NK-92 treated with Interleukin-12 subunit alpha and Interleukin-12 subunit beta, amount 100 ng/mL, for 24 hours (cell line): ENCODE measurements around the gene IRF2BP2.

Source experiments
- DNase-seq: peaks from one replicate; lab custom pipeline; 2025; lab: John Stamatoyannopoulos, UW

Gene IRF2BP2

DNA sequence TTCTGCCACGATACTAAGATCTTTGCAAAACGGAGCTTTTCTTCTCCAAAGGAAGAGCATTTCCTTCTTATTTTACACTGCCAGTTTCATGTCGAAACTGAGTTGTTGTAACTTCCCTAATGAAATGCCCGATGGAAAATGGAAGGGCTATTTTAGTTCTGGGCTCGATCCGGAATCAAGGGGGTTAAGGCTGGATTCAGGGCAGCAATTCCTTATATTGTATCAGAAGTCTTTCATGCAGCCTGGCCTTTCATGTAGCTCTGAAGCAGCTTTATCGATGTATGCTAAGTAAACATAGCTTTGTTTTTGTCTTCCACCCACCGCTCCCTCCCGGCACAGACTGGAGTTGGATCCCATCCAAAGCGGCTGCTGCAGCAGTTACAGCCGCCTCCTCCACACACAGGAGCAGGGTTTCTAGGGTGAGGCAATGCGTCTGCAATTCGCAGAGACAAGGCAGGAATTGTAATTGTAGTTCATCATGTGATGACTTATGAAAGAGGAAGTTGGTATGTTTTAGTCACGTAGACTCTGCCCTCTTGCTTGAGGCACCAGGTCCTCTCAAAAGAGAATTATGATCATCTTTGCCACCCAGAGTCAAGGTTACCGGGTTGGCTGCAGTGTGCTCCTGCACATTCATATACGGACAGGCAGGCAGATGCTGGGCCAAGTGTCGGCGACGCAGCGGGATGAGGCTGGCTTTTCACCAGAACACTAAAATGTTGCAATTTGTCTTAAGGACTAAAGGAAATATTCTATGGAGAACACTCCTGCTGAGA lies 2.6 kb upstream of the IRF2BP2 start:
- peak; percentile 29 for DNase-seq

DNA sequence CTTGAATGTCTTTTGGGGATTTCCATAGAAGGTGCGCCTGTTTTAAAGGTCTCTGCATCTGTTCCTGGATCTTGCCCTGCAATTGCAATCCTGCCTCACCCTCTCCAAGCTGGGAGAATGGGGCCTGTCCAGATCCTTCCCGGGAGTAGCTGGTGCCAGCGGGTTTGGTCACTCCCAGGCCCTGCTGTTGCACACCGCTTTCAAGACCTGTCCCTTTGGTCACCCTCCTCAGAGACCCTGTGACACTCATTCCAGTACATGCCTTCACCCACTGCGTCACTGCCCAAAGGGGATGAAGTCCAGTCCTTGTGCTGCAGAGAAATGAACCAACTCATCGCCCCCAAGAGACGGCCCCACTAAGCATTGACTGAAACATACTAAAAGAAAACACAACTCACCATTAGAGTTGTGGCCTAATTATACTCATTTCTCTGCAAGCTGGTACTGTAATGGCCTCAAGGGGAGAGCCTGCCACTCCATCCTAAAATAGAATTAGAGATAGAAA lies 1.9 kb upstream of the IRF2BP2 start:
- no peak for DNase-seq

DNA sequence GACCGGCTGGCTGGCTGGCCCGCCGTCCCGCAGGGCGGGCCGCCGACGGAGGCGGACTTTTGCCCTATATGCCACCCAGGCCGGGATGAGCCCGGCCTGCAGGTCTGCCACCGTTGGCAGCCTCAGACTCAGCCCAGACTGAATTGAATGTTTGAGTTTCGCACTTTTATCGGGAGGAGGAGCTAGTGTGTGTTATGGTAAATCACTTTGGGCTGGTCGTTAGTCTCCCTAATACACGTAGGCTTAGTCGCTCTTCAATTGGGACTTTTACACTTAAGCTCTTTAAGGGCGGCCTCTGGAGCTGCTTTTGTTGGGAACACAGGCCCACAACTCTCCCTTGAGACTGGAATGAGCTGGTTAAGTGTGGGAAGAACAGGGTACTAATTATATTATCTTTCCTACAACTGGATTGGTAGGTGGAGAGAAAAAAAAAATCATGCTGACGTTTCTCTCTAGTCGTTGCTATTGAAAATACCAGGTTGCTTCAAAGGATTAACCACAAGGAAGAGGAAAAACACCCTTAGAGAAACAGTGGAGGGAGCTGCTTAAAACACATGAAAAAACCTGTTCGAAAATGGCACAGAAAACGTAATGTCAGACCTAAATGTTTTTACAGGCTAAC lies 1.4 kb upstream of the IRF2BP2 start:
- DNase-seq, result no peak

DNA sequence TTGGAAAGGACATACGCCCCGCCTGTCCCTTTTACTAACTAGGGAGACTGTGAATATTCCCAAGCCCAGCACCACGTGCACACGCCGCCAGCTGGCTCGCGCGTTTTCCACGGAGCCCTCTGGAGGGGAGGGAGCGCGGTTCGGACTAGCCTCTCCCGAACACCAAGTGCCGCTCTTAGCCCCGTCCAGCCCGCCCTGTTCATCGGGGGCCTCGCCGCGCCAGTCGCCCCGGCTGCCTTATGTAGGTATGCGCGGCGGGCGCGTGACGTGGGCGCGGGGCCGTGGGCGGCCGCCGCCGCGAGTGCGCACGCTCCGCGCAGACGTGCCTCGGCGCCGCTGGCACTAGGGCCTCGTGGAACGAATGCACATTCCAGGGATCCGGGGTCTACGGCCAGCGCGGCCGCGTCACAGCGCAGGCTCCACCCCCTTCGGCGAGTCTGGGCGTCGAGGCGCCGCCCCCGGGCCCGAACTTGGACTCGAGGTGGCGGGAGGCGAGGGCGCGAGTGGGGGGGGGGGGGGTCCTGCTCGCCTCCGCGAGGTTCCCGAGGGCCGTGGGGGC lies 767 bp upstream of the IRF2BP2 start:
- DNase-seq, result peak; percentile 96

DNA sequence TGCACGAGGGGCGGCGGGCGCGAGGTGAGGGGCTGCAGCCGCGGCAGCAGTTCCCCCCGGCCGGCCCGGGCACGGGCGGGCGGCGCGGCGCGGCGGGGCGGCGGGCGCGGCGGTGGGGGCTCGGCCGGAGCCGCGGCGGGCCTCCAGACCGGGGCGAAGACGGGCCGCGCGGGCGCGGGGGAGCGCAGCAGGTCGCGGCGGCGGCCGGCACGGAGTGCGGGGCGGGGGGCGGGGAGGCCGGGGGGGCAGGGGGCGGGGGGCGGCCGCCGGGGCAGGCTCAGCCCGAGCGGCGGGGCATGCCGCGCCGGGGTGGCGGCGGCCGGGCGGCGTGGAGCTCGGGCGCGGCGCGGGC lies 311 bp downstream of the IRF2BP2 start:
- DNase-seq, result no peak

DNA sequence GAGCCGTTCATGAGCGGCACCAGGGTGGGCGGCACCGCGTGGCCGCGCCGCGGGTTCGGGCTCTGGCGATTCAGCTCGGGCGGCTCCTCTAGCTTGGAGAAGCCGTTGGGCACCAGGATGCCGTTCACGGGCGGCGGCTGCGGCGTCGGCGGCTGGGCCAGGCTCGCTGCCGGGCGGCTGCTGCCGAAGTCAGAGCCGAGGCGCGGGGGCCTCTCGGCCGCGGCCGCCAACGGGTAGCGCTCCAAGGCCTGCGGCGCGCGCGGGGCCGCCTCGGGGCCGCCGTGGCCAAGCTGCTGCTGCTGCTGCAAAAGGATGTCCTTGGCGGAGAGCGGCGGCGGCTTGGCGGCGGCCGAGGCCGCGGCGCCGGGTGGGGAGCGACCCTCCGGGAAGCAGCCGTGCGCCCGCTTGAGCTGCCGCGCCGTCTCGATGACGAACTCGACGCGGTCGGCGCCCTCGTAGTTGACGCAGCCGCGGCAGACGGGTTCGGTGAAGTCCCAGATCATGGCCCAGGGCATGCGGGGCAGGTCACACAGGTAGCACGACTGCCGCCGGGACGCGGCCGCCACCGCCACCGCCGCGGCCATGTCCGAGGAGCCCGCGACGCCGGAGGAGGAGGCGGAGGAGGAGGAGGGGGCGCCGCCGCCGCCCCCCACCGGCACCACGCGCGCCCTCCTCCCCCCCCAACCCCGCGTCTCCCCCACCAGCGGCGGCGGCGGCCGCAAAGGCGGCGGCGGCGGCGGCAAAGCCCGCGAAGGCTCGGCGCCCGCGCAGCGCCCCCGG lies 877 bp downstream of the IRF2BP2 start:
- DNase-seq, result peak; percentile 62

DNA sequence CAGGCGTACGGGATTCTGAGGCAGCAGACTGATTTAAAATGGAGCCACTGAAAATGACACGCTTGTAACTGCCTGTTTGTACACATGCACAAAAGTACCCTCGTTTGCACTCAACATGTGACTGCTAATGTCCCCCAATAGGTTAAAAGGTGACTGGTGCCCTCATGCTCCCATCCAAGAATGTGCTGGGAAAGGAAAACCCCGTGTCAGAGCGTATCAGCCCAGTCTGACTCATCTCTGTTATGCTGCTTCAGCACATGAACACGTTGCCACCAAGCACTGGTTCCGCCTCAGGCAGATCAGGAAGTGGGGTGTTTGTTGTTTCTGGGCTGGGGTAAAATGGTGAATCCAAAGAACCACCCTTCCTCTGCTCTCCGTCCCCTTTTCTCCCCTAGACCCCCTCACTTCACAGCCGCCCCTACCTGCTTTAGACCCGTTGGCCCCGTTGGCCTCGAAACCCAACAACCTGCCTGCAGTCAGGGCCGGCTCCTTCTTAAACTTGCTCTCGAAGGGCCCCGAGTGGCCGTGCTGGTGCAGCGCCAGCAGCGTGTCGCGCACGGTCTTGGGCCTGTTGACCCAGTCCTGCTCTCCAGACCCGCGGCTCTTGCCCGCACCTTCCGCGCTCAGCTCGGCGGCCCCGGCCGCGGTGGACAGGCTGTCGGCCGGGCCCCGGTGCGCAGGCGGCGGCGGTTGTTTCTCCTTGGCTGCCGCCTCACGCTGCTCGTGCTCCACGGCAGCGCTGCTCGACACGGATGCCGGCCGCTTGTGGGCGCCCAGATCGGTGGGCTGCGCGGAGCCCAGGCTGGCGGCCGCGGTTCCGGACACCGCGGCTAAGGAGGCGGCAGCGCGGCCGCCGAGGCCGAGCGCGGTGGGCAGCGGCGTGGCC lies 1.7 kb downstream of the IRF2BP2 start:
- peak; percentile 77 for DNase-seq

DNA sequence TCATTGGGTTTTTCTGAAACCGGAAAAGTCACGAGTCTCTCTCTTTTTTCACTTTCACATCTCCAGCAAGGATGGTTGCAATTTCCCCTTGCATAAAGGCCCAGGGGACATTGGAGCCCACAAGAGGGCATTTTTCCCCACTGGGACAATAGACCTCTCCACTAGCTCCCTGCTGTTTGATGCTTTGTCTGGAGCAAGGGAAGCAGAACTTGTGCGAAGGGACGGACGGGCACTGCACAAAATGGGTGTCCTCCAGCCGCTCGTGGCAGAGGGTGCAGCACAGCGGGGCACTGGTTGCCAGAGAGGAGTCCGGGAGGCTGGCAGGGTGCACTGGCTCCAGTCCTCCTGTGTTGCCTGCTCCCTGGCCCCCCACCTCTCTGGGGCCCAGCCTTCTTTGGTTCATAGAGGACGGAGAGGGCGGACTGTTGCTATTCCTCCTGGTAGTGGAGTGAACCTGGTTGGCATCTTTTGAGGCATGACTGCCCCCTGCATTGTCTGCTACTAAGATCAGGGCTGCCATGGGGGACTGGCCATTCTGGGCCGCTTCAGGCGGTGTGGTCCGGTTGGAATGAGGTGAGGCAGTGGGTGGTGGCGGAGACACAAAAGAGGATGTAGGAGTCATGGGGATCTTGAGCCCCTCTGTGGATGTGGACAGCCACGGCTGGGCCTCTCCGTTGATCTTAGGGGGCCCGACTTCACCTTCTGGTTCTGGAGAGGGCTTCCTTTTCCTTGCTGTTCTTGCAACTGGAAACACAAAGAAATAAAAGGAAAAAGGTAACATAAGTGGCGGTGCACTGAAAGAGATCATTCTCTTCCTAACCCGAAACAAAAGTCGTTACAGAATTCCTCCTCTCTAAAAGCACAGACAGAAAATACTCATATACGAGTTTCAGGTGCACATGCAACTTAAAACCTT lies 2.6 kb downstream of the IRF2BP2 start:
- DNase-seq, result peak; percentile 52

DNA sequence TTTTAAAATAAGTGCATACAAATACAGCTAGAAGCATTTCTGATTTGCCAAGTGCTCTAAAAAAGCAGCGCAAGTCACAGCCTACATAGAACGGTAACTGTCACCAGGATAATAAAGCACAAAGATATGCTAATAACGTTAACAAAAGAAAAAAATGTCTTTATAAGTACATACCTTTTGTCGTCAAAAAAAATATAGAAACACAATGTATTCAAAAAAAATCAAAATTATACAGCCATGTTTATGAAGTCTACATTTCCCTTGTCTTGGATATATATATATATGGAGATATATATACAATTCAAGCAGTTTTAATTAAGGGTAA lies 3.2 kb downstream of the IRF2BP2 start:
- DNase-seq, result no peak

DNA sequence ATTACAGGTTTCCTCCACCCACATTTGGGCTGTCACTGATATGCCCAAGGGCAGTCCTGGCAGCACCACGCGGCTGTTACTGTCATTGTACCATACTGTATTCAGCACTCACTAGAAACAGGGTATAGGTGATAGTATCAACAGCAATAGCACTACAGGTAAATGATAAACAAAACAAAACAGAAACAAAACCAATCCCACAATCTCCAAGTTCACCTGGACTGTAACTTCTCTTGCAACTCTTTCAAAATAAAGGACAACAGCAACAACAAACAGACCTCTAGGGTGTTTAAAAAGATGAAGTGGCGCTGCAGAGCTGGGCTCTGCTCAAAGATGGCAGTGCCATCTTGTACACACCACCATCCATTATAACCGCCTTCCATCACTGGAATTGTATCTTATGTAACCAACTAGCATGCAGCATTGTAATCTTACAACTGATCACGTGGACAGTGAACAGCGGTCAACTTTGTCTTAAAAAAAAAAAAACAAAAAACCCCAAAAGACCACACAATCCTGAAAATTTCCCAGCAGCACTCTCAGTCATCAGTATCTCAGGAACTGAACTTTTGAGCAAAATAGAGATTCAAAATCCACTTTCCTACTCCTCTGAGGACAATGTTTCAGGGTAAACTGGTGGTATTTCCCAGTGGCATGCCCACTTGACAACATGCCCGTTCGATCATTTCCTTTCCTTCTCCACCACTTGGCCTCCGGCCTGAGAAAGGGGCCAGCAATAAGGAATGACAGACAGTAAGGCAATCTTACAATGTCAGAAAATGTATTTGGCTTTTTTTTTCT lies 3.8 kb downstream of the IRF2BP2 start:
- no peak for DNase-seq

DNA sequence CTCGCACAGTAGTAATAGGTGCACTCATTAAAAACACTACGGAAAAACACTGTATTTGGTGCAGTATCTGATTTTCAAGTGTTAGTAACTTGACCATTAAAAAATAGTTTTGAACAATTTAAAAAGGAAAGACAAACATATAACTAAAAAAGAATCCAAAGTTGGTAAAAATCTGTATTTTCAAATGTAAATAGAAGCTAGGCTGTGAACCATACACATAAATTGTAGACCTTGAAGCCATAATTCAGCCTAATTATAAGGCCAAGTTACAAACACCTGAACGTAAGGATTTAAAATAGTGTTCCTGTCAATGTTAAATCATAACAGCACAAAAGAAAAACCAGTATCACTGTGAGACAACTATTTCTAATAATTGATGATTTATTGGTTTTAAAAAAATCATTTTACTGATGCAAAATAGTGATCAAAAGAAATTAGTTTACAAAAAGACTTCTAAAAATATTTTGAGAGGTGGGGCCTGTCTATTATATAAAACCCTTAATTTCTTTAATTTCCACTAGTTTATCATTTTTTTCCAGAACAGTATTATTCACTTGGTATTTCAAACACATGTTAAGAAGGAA lies 4.5 kb downstream of the IRF2BP2 start:
- DNase-seq, result no peak

DNA sequence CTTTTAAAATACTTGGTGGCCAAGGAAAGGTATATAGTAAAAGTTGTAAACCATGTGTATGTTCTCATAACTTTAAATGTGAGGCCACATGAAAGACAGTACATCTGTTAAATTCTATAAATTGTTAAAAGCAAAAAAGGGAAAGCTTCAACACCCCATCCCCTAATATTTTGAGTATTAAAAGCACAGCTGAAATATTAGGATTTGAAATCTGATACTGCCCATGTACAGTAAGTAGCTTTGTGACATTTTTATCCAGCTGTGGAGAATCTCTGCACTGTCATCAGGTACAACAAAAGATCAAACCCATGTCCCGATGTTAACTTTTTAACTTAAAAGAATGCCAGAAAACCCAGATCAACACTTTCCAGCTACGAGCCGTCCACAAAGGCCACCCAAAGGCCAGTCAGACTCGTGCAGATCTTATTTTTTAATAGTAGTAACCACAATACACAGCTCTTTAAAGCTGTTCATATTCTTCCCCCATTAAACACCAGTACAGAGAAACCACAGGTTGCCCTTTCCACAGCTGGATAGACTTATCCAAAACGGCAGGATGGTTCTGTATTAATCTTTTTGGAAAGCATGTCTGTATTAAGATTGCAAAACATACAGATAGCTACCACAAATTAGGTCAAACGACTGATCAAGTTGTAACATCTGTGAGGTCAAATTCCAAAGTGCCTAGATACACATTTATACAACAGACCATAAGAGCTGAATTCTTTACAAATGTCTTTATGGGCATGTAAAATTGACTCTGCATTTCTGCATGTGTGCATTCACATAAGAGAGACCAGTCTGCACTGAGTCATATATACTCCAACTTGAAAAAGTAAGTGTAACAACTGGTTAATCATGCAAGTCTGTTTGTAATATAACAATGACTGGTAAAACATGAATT lies 5.2 kb downstream of the IRF2BP2 start:
- no peak for DNase-seq

DNA sequence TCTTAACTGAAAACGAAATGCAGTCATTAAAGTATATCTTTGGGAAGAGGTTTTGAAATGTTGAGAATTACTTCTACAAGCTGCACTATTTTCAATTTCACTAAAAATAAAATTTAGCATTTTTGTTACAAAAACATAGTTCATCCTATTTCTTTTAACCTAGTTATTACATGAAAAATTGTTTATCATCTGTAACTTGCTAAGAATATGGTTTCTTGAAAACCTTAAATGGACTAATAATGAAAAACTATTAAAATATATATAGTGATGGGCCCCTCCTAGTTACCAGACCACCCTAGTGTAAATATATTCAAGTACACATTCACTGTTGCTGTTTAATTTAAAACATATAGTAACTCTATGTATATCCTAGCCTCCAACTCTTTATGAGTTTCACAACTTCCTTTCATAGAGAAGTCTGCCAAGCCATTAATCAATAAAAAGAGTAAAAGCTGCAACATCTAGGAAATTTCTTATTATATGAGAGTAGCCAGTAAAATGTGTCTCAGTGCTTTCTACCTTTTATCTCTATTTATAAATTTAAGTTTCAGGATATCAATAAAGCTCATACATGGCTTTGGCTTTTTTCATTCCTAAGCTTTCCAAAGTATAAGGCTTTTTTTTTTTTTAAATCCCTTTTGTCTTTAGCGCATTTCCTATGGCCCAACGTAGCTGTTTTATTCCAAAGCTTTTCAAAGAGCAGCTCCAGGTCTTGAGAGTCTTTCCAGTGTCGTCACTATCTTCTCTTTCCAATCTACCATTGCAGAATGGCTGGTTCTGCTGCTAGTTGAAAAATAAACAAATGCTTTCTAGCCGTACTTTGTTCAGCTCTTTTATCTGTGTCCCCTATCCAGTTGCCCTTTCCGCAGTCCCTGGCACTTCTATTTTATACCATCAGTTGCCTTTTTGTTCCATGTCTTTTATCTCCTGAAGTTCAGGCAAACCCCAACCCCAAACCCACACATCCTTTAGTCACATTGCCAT lies 6.5 kb downstream of the IRF2BP2 start:
- DNase-seq, result no peak

DNA sequence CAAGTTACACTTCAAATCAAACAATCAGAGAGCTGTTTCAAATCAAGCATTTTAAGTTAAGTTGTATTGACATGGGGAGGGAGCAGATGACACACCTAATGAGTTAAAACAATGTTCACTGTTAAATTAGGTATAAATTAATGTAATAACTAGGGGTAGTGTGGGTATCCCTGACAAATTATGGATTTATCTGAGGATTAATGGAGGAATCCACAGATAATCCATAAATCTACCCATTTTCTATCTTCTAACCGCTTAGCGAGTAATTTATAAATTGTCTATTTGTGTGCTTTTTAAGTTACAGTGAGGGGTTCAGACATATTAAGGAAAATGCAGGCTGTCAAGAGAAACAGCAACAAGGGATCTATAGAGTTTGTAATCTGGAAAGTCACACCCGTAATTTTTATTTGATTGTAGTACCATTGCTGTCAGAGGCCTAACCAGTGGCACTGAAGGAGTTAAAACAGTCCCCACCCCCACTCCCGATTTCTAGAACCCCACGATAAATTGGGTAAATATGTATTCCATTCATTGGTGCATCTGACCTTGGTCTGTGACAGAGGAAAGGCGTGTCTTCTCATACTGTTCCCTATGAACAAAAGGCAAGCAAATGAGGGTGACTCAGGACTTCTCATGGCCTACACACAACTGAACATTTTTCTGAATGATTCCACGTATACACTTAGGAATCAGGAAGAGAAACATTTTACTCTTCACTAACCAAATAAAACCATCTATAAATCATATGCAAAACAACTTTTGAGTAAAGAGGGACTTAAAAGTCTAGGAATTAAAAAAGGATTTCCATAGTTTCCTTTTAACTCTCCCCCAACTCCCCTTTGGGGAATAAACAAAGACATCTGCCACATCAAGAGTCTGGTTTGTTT lies 7.4 kb downstream of the IRF2BP2 start:
- no peak for DNase-seq

DNA sequence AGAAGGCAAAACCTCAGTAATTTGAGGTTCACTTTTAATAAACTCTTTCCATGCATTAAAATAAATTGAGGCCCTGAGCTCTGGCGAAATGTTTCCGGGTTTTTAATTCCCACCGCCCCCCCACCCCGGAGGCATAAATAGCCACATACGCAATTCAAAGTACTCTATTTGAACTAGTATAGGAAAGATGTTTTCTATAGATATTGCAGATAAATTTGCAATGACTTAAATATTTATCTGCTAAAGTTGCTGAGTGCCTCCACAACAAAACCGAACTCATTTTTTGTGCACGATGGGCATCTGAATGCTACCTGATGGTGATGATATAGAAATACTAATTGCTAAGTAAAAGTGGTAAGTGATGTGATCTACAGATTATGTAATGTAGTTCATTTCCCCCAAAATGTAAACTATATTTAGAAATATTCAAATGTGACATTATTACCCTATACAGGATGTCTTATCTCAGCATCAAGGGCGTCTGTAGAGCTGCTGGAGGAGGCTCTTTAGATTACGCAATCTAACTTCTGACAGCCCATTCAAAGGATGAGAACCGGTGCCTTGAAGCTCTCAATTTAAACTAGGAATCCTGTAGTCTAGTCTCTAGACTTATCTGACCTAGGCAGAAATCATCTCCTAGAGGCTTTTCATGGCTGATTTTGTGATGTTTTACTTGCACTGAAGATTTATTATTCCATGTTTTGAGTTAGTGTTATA lies 8.5 kb downstream of the IRF2BP2 start:
- no peak for DNase-seq
